ENCODE measurements around the gene P4HA2.

P4HA2 gene

GRCh38 chr5:132205385-132206125, 22.1 kb downstream of the P4HA2 start:
- peak overlapping the region; percentile 81 for H3K27ac ChIP-seq
- no peaks in the 10 kb centered on the region for H3K9me3 ChIP-seq (ENCODE audit: severe bottlenecking)
- peak; percentile 63 for DNase-seq
- peaks cover 83% of the 10 kb centered on the region for H3K36me3 ChIP-seq
- no peak for TF ChIP-seq CTCF (IDR thresholded peaks at IDR 0.05; ENCODE audit: low read depth, low read length)
- H3K4me3 ChIP-seq (ENCODE audit: low read depth, low read length), result no peak overlapping the region
- H3K27me3 ChIP-seq (ENCODE audit: insufficient read depth, low read depth, severe bottlenecking), result no peaks in the 10 kb centered on the region

GRCh38 chr5:132204371-132205135, 23.1 kb downstream of the P4HA2 start:
- H3K27ac ChIP-seq, result no peak overlapping the region
- H3K27me3 ChIP-seq (ENCODE audit: insufficient read depth, low read depth, severe bottlenecking), result no peaks in the 10 kb centered on the region
- DNase-seq, result no peak
- H3K36me3 ChIP-seq, result peaks cover 83% of the 10 kb centered on the region
- no peak overlapping the region for H3K4me3 ChIP-seq (ENCODE audit: low read depth, low read length)
- no peaks in the 10 kb centered on the region for H3K9me3 ChIP-seq (ENCODE audit: severe bottlenecking)
- no peak for TF ChIP-seq CTCF (IDR thresholded peaks at IDR 0.05; ENCODE audit: low read depth, low read length)

GRCh38 chr5:132203916-132204315, 23.7 kb downstream of the P4HA2 start:
- Histone ChIP-seq H3K9me3 (ENCODE audit: severe bottlenecking) (no peaks in the 10 kb centered on the region), H3K4me3 (ENCODE audit: low read depth, low read length) (no peak overlapping the region)

GRCh38 chr5:132203464-132203818, 24.2 kb downstream of the P4HA2 start:
- no peaks in the 10 kb centered on the region for H3K9me3 ChIP-seq (ENCODE audit: severe bottlenecking)
- no peak overlapping the region for H3K4me3 ChIP-seq (ENCODE audit: low read depth, low read length)
- no peak for DNase-seq
- H3K27me3 ChIP-seq (ENCODE audit: insufficient read depth, low read depth, severe bottlenecking), result no peaks in the 10 kb centered on the region
- no peak overlapping the region for H3K27ac ChIP-seq
- no peak for TF ChIP-seq CTCF (IDR thresholded peaks at IDR 0.05; ENCODE audit: low read depth, low read length)
- peaks cover 81% of the 10 kb centered on the region for H3K36me3 ChIP-seq

More at GRCh38 chr5:132203916-132204315, 23.7 kb downstream of the P4HA2 start:
- Histone ChIP-seq H3K27ac (no peak overlapping the region), H3K36me3 (peaks cover 81% of the 10 kb centered on the region), H3K27me3 (ENCODE audit: insufficient read depth, low read depth, severe bottlenecking) (no peaks in the 10 kb centered on the region)
- no peak for TF ChIP-seq CTCF (IDR thresholded peaks at IDR 0.05; ENCODE audit: low read depth, low read length)
- DNase-seq, result no peak

- H3K27me3 ChIP-seq (ENCODE audit: insufficient read depth, low read depth, severe bottlenecking), result no peaks in the 10 kb centered on the region
- no peak for DNase-seq
- H3K27ac ChIP-seq, result no peak overlapping the region
- H3K36me3 ChIP-seq, result peaks cover 86% of the 10 kb centered on the region
- no peak for TF ChIP-seq CTCF (IDR thresholded peaks at IDR 0.05; ENCODE audit: low read depth, low read length)
- no peak overlapping the region for H3K4me3 ChIP-seq (ENCODE audit: low read depth, low read length)
- no peaks in the 10 kb centered on the region for H3K9me3 ChIP-seq (ENCODE audit: severe bottlenecking)
These were observed 24.8 kb downstream of the P4HA2 start for GRCh38 chr5:132202711-132203463.
